GM19023 (cell line): ENCODE data around the gene SRRM3.
"Not testable (repeated sequence)": the region's sequence is repeated elsewhere in the genome, so short reads cannot be mapped to it uniquely, and the experiment has no call there.

Experiments used
- ATAC-seq: cut with Tn5 transposase; IDR thresholded peaks from one replicate; pipeline ENCODE4 v1.9.1; 2021; ENCODE audit warnings: mild to moderate bottlenecking, moderate library complexity; ENCODE audit not compliant: unreplicated experiment

SRRM3 gene

GRCh38 chr7:76335417-76335816 lies 133.7 kb downstream of the SRRM3 start:
- ATAC-seq = not testable (repeated sequence)

GRCh38 chr7:76336094-76336493 lies 134.4 kb downstream of the SRRM3 start:
- ATAC-seq = no peak
